H1 (cell line): Measurements from ENCODE around the gene TNFRSF14. TPM values are rescaled to one million over a fixed set of nuclear protein-coding genes. Genes with fewer than 3 reads are reported as not detected.

Source experiments
- CTCF ChIA-PET: fragments of 300-600 bp; sonication (Branson Sonifier 250); formaldehyde crosslinking; loops from one replicate; lab custom pipeline; 2021; ENCODE audit not compliant: partially characterized antibody; lab: Charles Lee
- POLR2A ChIA-PET: fragments of 300-600 bp; sonication (Branson Sonifier 250); formaldehyde crosslinking; loops from one replicate; lab custom pipeline; 2021; ENCODE audit warnings: inconsistent platforms; ENCODE audit not compliant: partially characterized antibody; lab: Charles Lee
- DNase-seq, 2 experiments: peaks; one replicate each; pipeline versions ENCODE4 v3.0.0 to v3.0.0-alpha.2; 2010 to 2022; ENCODE audit warnings: low spot score in 2 of 2, low read depth in 1 of 2, mixed read lengths in 1 of 2
- FAIRE-seq: peaks from 2 replicates; lab custom pipeline; 2011; peaks lifted over from hg19 to GRCh38; lab: Jason Lieb, UNC
- H2AFZ ChIP-seq: 2 replicates; pipeline ENCODE4 v1.8.1; 2012; ENCODE audit warnings: low read length, inconsistent platforms
- H2AK5ac ChIP-seq: 2 replicates; pipeline ENCODE4 v1.6.1; 2013; ENCODE audit warnings: low read depth, low read length
- H2BK120ac ChIP-seq: replicated peaks from 2 replicates; pipeline ENCODE3; 2013; ENCODE audit warnings: low read depth, low read length, inconsistent platforms
- H2BK12ac ChIP-seq: 2 replicates; pipeline ENCODE4 v1.6.1; 2013; ENCODE audit warnings: low read depth, low read length
- H2BK15ac ChIP-seq: 2 replicates; pipeline ENCODE4 v1.6.1; 2013; ENCODE audit warnings: low read length
- H2BK20ac ChIP-seq: 2 replicates; pipeline ENCODE4 v1.6.1; 2013; ENCODE audit warnings: low read length
- H2BK5ac ChIP-seq: 2 replicates; pipeline ENCODE4 v1.6.1; 2013; ENCODE audit warnings: low read depth, low read length
- H3K14ac ChIP-seq: 2 replicates; pipeline ENCODE4 v1.6.1; 2013; ENCODE audit warnings: inconsistent platforms; ENCODE audit not compliant: insufficient read length
- H3K18ac ChIP-seq: 2 replicates; pipeline ENCODE4 v1.6.1; 2013; ENCODE audit warnings: low read length; ENCODE audit errors: extremely low read depth
- H3K23ac ChIP-seq: 2 replicates; pipeline ENCODE4 v1.6.1; 2013; ENCODE audit warnings: inconsistent platforms; ENCODE audit not compliant: insufficient read length
- H3K23me2 ChIP-seq: 2 replicates; pipeline ENCODE4 v1.6.1; 2013; ENCODE audit warnings: low read depth, low read length
- H3K27ac ChIP-seq: 2 replicates; pipeline ENCODE4 v1.6.1; 2011; ENCODE audit warnings: low read depth, low read length, inconsistent platforms
- H3K27me3 ChIP-seq, 4 experiments: replicated peaks in 1 of 4; 1 replicate in 1 of 4; 2 replicates in 3 of 4; pipeline versions ENCODE4 v1.6.1 to v1.8.1; 2011 to 2013; ENCODE audit warnings: low read length in 3 of 4, mild to moderate bottlenecking in 3 of 4, inconsistent platforms in 2 of 4, mixed read lengths in 2 of 4, moderate library complexity in 1 of 4; ENCODE audit not compliant: control insufficient read depth in 3 of 4, insufficient read depth in 3 of 4; ENCODE audit errors: extremely low read depth in 1 of 4
- H3K36me3 ChIP-seq, 4 experiments: 2 replicates each; pipeline versions ENCODE4 v1.6.1 to v1.8.1; 2011 to 2013; ENCODE audit warnings: mild to moderate bottlenecking in 4 of 4, low read length in 3 of 4, moderate library complexity in 2 of 4, control low read depth in 1 of 4, inconsistent platforms in 1 of 4; ENCODE audit not compliant: insufficient read depth in 4 of 4, control insufficient read depth in 2 of 4
- H3K4ac ChIP-seq: replicated peaks from 2 replicates; pipeline ENCODE3; 2013; ENCODE audit warnings: low read length, low read depth, mixed read lengths, inconsistent platforms; ENCODE audit not compliant: insufficient read length
- H3K4me1 ChIP-seq, 4 experiments: replicated peaks in 1 of 4; 1 replicate in 1 of 4; 2 replicates in 3 of 4; pipeline versions ENCODE4 v1.6.1 to v1.8.1; 2011 to 2013; ENCODE audit warnings: low read length in 3 of 4, inconsistent platforms in 2 of 4, mixed read lengths in 1 of 4; ENCODE audit not compliant: insufficient read depth in 4 of 4, control insufficient read depth in 3 of 4
- H3K4me2 ChIP-seq, 2 experiments: 2 replicates each; pipeline versions ENCODE4 v1.6.1 to v1.8.1; 2011 to 2013; ENCODE audit warnings: low read depth in 2 of 2, low read length in 2 of 2, control low read depth in 1 of 2, inconsistent platforms in 1 of 2, mild to moderate bottlenecking in 1 of 2; ENCODE audit not compliant: insufficient read depth in 1 of 2
- H3K4me3 ChIP-seq, 4 experiments: fragments of 200-600, 300-600 bp in 1 of 4; sonication (generic), shearing (Covaris generic), sonication (Bioruptor Twin) in 1 of 4; 2 replicates each; pipeline versions ENCODE4 v1.5.1 to v1.8.1; 2011 to 2016; ENCODE audit warnings: low read length in 4 of 4, low read depth in 3 of 4, control low read depth in 2 of 4, inconsistent platforms in 2 of 4, mild to moderate bottlenecking in 2 of 4, mixed read lengths in 1 of 4, moderate library complexity in 1 of 4; ENCODE audit not compliant: insufficient read depth in 2 of 4; ENCODE audit errors: extremely low read depth in 1 of 4
- H3K56ac ChIP-seq: replicated peaks from 2 replicates; pipeline ENCODE3; 2013; ENCODE audit warnings: low read depth, mild to moderate bottlenecking, mixed read lengths, low read length, inconsistent platforms; ENCODE audit not compliant: insufficient read length
- H3K79me1 ChIP-seq: 2 replicates; pipeline ENCODE4 v1.6.1; 2013; ENCODE audit warnings: low read depth, low read length, control low read depth
- H3K79me2 ChIP-seq, 2 experiments: 2 replicates each; pipeline versions ENCODE4 v1.6.1 to v1.8.1; 2012 to 2013; ENCODE audit warnings: low read length in 2 of 2, mild to moderate bottlenecking in 2 of 2, inconsistent platforms in 1 of 2; ENCODE audit not compliant: insufficient read depth in 2 of 2, control insufficient read depth in 1 of 2
- H3K9ac ChIP-seq, 4 experiments: replicated peaks in 1 of 4; 1 replicate in 1 of 4; 2 replicates in 3 of 4; pipeline versions ENCODE4 v1.6.1 to v1.8.1; 2011 to 2013; ENCODE audit warnings: low read depth in 3 of 4, low read length in 3 of 4, control low read depth in 2 of 4, mild to moderate bottlenecking in 2 of 4, moderate library complexity in 2 of 4, inconsistent platforms in 1 of 4; ENCODE audit errors: extremely low read depth in 1 of 4
- H3K9me3 ChIP-seq, 2 experiments: 2 replicates each; pipeline versions ENCODE4 v1.6.1 to v1.8.1; 2012 to 2013; ENCODE audit warnings: mild to moderate bottlenecking in 2 of 2, moderate library complexity in 2 of 2, control low read depth in 1 of 2, inconsistent platforms in 1 of 2, low read depth in 1 of 2, low read length in 1 of 2, mixed read lengths in 1 of 2; ENCODE audit not compliant: insufficient read depth in 2 of 2
- H4K20me1 ChIP-seq, 2 experiments: replicated peaks in 1 of 2; 2 replicates each; pipeline versions ENCODE3 to v1.8.1; 2011 to 2013; ENCODE audit warnings: inconsistent platforms in 2 of 2, low read length in 2 of 2, mild to moderate bottlenecking in 1 of 2; ENCODE audit not compliant: insufficient read depth in 2 of 2, control insufficient read depth in 1 of 2
- H4K5ac ChIP-seq: 2 replicates; pipeline ENCODE4 v1.6.1; 2013; ENCODE audit warnings: low read length, low read depth, mixed read lengths, inconsistent platforms; ENCODE audit not compliant: insufficient read length
- H4K8ac ChIP-seq: 2 replicates; pipeline ENCODE4 v1.8.0; 2013; ENCODE audit warnings: mild to moderate bottlenecking, moderate library complexity, low read length, inconsistent platforms; ENCODE audit not compliant: insufficient read depth; ENCODE audit errors: extremely low read depth
- H4K91ac ChIP-seq: replicated peaks from 2 replicates; pipeline ENCODE3; 2013; ENCODE audit warnings: low read length, mixed read lengths, inconsistent platforms; ENCODE audit not compliant: insufficient read length
- EZH2 ChIP-seq: fragments of 200-600 bp; sonication (generic); IDR thresholded peaks from 2 replicates; pipeline ENCODE4 v1.7.1; 2012; ENCODE audit warnings: low read depth, mild to moderate bottlenecking, moderate library complexity, low read length, inconsistent platforms; ENCODE audit not compliant: severe bottlenecking
- MAX ChIP-seq: IDR thresholded peaks from 2 replicates; pipeline ENCODE4 v1.6.1; 2012; ENCODE audit warnings: inconsistent platforms
- POU5F1 ChIP-seq: IDR thresholded peaks from 2 replicates; pipeline ENCODE4 v1.6.1; 2011; ENCODE audit warnings: low read depth, mild to moderate bottlenecking, low read length, moderate library complexity
- WGBS, 2 experiments: shearing (Covaris generic) in 1 of 2; methylation state at CpG; one replicate each; pipeline versions ENCODE4 v1.1.6 to v1.1.7; 2013 to 2015; ENCODE audit warnings: low lambda C conversion rate in 2 of 2, mixed read lengths in 2 of 2, inconsistent platforms in 1 of 2, low coverage in 1 of 2, missing lambda C conversion rate in 1 of 2; ENCODE audit not compliant: insufficient replicate concordance in 2 of 2, insufficient coverage in 1 of 2, insufficient read length in 1 of 2; ENCODE audit errors: extremely low coverage in 1 of 2, missing lambda C conversion rate in 1 of 2; 5-methylcytosine and 5-hydroxymethylcytosine counted together
- polyA plus RNA-seq, 7 experiments: library from polyadenylated mRNA; depleted of rRNA in 3 of 7; stranded (reverse) in 5 of 7; unstranded in 2 of 7; fragments of >200 nt in 5 of 7; fragments of 200-250 nt in 2 of 7; gene quantifications; 1 replicate in 5 of 7; 2 replicates in 1 of 7; 4 replicates in 1 of 7; pipeline versions ENCODE4 v1.2.1 to v1.2.3, GENCODE V29; 2011 to 2013; ENCODE audit warnings: missing spikeins in 2 of 7, mixed read lengths in 2 of 7
- total RNA-seq: library from RNA; stranded (reverse); fragmentation: NEBNext Ultra II Directional; extraction: Animal tissue kit (Norgen Biotek cat#: 25700); gene quantifications from 2 replicates; pipeline ENCODE4 v1.2.1, GENCODE V29; 2021

The TNFRSF14 gene
- total and polyA plus RNA-seq, 2 of the 8 experiments (the other 6 are each of a cell fraction or from before 2014, with no cell fraction given) = 0.36 to 0.50 TPM

- no peak for FAIRE-seq
- CTCF ChIA-PET = interaction anchor here (1.0 to 1.7 kb wide), 3 partner anchors 12 to 16 kb away, joined by 3 to 5 read pairs (median 5); no protein-coding TSS in a partner anchor
Measured at GRCh38 chr1:2530513-2531361, 25.4 kb upstream of the TNFRSF14 start.

More at GRCh38 chr1:2530513-2531361, 25.4 kb upstream of the TNFRSF14 start:
- no peak overlapping the region for H4K91ac ChIP-seq
- H2BK5ac ChIP-seq = no peak overlapping the region
- no peak overlapping the region for H2AFZ ChIP-seq
- H2BK120ac ChIP-seq = no peak overlapping the region
- H3K9ac ChIP-seq = no peak overlapping the region
- H3K4ac ChIP-seq = no peak overlapping the region
- H2BK12ac ChIP-seq = no peak overlapping the region
- H3K23me2 ChIP-seq = peaks cover 4% of the 10 kb centered on the region; the same call in 1 of the 2 replicates
- no peak overlapping the region for H4K5ac ChIP-seq
- no peak overlapping the region for H3K14ac ChIP-seq
- H3K27me3 ChIP-seq = peaks cover 30 to 84% (median 73%) of the 10 kb centered on the region in 4 experiments
- H3K36me3 ChIP-seq = no peaks in the 10 kb centered on the region
- peak overlapping the region; percentile 53 to 89 for H3K4me2 ChIP-seq
- no peak overlapping the region for H4K8ac ChIP-seq
- H3K4me3 ChIP-seq = peak overlapping the region in 2 of 4 experiments; percentile 0 to 58; a peak in 2 of 8 replicates
- TF ChIP-seq EZH2 = peak; percentile 42
- no peak for TF ChIP-seq POU5F1
- no peak for TF ChIP-seq MAX
- H2BK20ac ChIP-seq = no peak overlapping the region
- 68% methylated on average over 18 of the region's 30 CpGs; no CpG with 5 or more reads in 1 of the 2 experiments for WGBS, 2 experiments
- H3K79me1 ChIP-seq = no peaks in the 10 kb centered on the region
- peak overlapping the region; percentile 48; the same call in 1 of the 2 replicates for H3K18ac ChIP-seq
- no peak overlapping the region for H2BK15ac ChIP-seq
- no peaks in the 10 kb centered on the region for H3K9me3 ChIP-seq
- H3K4me1 ChIP-seq = peaks cover 0 to 35% (median 21%) of the 10 kb centered on the region in 4 experiments; a peak in 6 of 7 replicates
- DNase-seq = no peak
- POLR2A ChIA-PET = interaction anchor here (0.6 to 0.7 kb wide), 2 partner anchors 41 to 47 kb away, joined by 3 read pairs; no protein-coding TSS in a partner anchor
- H3K79me2 ChIP-seq = peaks cover 1 to 2% of the 10 kb centered on the region in 2 experiments; a peak in 3 of 4 replicates
- H3K27ac ChIP-seq = no peak overlapping the region
- H2AK5ac ChIP-seq = no peak overlapping the region
- no peak overlapping the region for H3K23ac ChIP-seq
- no peak overlapping the region for H3K56ac ChIP-seq
- peaks cover 0 to 14% of the 10 kb centered on the region in 2 experiments for H4K20me1 ChIP-seq
